ENCODE results near the gene GPR78. TPM values are rescaled to one million over a fixed set of nuclear protein-coding genes. Genes with fewer than 3 reads are reported as not detected.

The GPR78 gene
- total RNA-seq, 1 experiment from 2014 or later: 5.7 TPM

- ChIA-PET CTCF (interaction anchor here (1.7 to 3.2 kb wide), 2 partner anchors 11 to 16 kb away, joined by 9 to 23 read pairs; partner anchors contain the start of gene GPR78), POLR2A (no interaction called here)
- Mint-ChIP-seq H3K4me3 (no peak overlapping the region), H3K27me3 (ENCODE audit: low read depth) (no peaks in the 10 kb centered on the region; the same call in 1 of the 2 replicates), H3K27ac (no peak overlapping the region), H3K36me3 (no peaks in the 10 kb centered on the region), H3K9me3 (no peaks in the 10 kb centered on the region), H3K4me1 (peaks cover 32% of the 10 kb centered on the region)
- no peak for TF ChIP-seq ATF6 (CRISPR knock-in tag; IDR thresholded peaks at IDR 0.05)
- TF ChIP-seq STAT6 (CRISPR knock-in tag; conservative IDR thresholded peaks at IDR 0.05; ENCODE audit: low read depth): no peak
- TF ChIP-seq ZNF138 (CRISPR knock-in tag; conservative IDR thresholded peaks at IDR 0.05): no peak
- TF ChIP-seq CBFB (CRISPR knock-in tag; IDR thresholded peaks at IDR 0.05; ENCODE audit: low read depth): no peak
- no peak for TF ChIP-seq ZNF396 (CRISPR knock-in tag; IDR thresholded peaks at IDR 0.05; ENCODE audit: borderline replicate concordance)
- TF ChIP-seq MLX (CRISPR knock-in tag; IDR thresholded peaks at IDR 0.05): no peak
- no peak for TF ChIP-seq ZSCAN18 (CRISPR knock-in tag; IDR thresholded peaks at IDR 0.05)
- no peak for TF ChIP-seq PREB (CRISPR knock-in tag; IDR thresholded peaks at IDR 0.05; ENCODE audit: borderline replicate concordance)
- TF ChIP-seq OVOL2 (CRISPR knock-in tag; IDR thresholded peaks at IDR 0.05; ENCODE audit: borderline replicate concordance): no peak
- no peak for TF ChIP-seq GTF2I (CRISPR knock-in tag; conservative IDR thresholded peaks at IDR 0.05)
- no peak for TF ChIP-seq ELF4 (CRISPR knock-in tag; IDR thresholded peaks at IDR 0.05; ENCODE audit: low read depth)
- TF ChIP-seq ZNF263 (CRISPR knock-in tag; IDR thresholded peaks at IDR 0.05; ENCODE audit: low read depth): no peak
- no peak for TF ChIP-seq TEAD1 (CRISPR knock-in tag; IDR thresholded peaks at IDR 0.05)
- no peak for TF ChIP-seq ETV6 (CRISPR knock-in tag; IDR thresholded peaks at IDR 0.05)
- TF ChIP-seq HMGXB4 (CRISPR knock-in tag; IDR thresholded peaks at IDR 0.05): no peak
- no peak for TF ChIP-seq TCF7 (CRISPR knock-in tag; IDR thresholded peaks at IDR 0.05; ENCODE audit: low read depth)
- TF ChIP-seq ZMAT4 (CRISPR knock-in tag; IDR thresholded peaks at IDR 0.05): no peak
- ATAC-seq (no peak), DNase-seq (ENCODE audit: low spot score) (no peak)
Measured at GRCh38 chr4:8591114-8591513, 10.9 kb downstream of the GPR78 start.
